Activated naive CD8-positive, alpha-beta T cell treated with anti-CD3 and anti-CD28 coated beads for 36 hours (primary cell): ENCODE results near the gene SPRY4. TPM values are rescaled to one million over a fixed set of nuclear protein-coding genes. Genes with fewer than 3 reads are reported as not detected.
"Not testable (repeated sequence)": the region's sequence is repeated elsewhere in the genome, so short reads cannot be mapped to it uniquely, and the experiment has no call there.

Experiments
- DNase-seq: peaks from one replicate; pipeline ENCODE4 v3.0.0; 2021
- H3K27ac Mint-ChIP-seq: one replicate; pipeline ENCODE4 v1.8.0; 2022; ENCODE audit warnings: mild to moderate bottlenecking, moderate library complexity, mixed read lengths
- H3K27me3 Mint-ChIP-seq: one replicate; pipeline ENCODE4 v1.8.0; 2022; ENCODE audit warnings: mild to moderate bottlenecking, mixed read lengths
- H3K36me3 Mint-ChIP-seq: one replicate; pipeline ENCODE4 v1.8.0; 2021; ENCODE audit warnings: mild to moderate bottlenecking, mixed read lengths
- H3K4me1 Mint-ChIP-seq: one replicate; pipeline ENCODE4 v1.8.0; 2021; ENCODE audit warnings: mixed read lengths
- H3K4me3 Mint-ChIP-seq: one replicate; pipeline ENCODE4 v1.8.0; 2022; ENCODE audit warnings: mild to moderate bottlenecking, moderate library complexity, mixed read lengths
- H3K9me3 Mint-ChIP-seq: one replicate; pipeline ENCODE4 v1.8.0; 2022; ENCODE audit warnings: mixed read lengths
- total RNA-seq, 2 experiments: library from RNA; stranded (reverse); gene quantifications; one replicate each; pipeline ENCODE4 v1.2.3, GENCODE V29; 2021

SPRY4 gene
- total RNA-seq, 2 experiments from 2014 or later, result 0.91 to 1.4 TPM

GRCh38 chr5:142297786-142298185 is 27.0 kb downstream of the SPRY4 start:
- not testable (repeated sequence) for H3K4me3 Mint-ChIP-seq, H3K36me3 Mint-ChIP-seq, H3K4me1 Mint-ChIP-seq, H3K9me3 Mint-ChIP-seq, H3K27ac Mint-ChIP-seq, DNase-seq, H3K27me3 Mint-ChIP-seq

- Mint-ChIP-seq H3K4me3 (no peak overlapping the region), H3K27ac (no peak overlapping the region), H3K27me3 (no peaks in the 10 kb centered on the region), H3K36me3 (no peaks in the 10 kb centered on the region), H3K9me3 (no peaks in the 10 kb centered on the region), H3K4me1 (peaks cover 3% of the 10 kb centered on the region)
- DNase-seq, result no peak
Observed at GRCh38 chr5:142296914-142297417, 27.9 kb downstream of the SPRY4 start.

- Mint-ChIP-seq H3K27ac (no peak overlapping the region), H3K4me1 (no peaks in the 10 kb centered on the region), H3K4me3 (no peak overlapping the region), H3K27me3 (no peaks in the 10 kb centered on the region), H3K9me3 (no peaks in the 10 kb centered on the region), H3K36me3 (no peaks in the 10 kb centered on the region)
- DNase-seq, result no peak
Observed at GRCh38 chr5:142295960-142296860, 28.6 kb downstream of the SPRY4 start.

- Mint-ChIP-seq H3K27me3 (no peaks in the 10 kb centered on the region), H3K4me1 (no peaks in the 10 kb centered on the region), H3K27ac (no peak overlapping the region), H3K9me3 (no peaks in the 10 kb centered on the region), H3K4me3 (no peak overlapping the region), H3K36me3 (no peaks in the 10 kb centered on the region)
- DNase-seq, result no peak
Observed at GRCh38 chr5:142295084-142295758, 29.6 kb downstream of the SPRY4 start.

- DNase-seq, result no peak
- Mint-ChIP-seq H3K27ac (no peak overlapping the region), H3K27me3 (no peaks in the 10 kb centered on the region), H3K4me1 (peaks cover under 1% of the 10 kb centered on the region), H3K9me3 (no peaks in the 10 kb centered on the region), H3K4me3 (no peak overlapping the region), H3K36me3 (no peaks in the 10 kb centered on the region)
Observed at GRCh38 chr5:142293486-142293885, 31.3 kb downstream of the SPRY4 start.

GRCh38 chr5:142292808-142293207 is 32.0 kb downstream of the SPRY4 start:
- Mint-ChIP-seq H3K4me3 (no peak overlapping the region), H3K27me3 (no peaks in the 10 kb centered on the region), H3K9me3 (no peaks in the 10 kb centered on the region), H3K4me1 (peaks cover 2% of the 10 kb centered on the region), H3K27ac (no peak overlapping the region), H3K36me3 (no peaks in the 10 kb centered on the region)
- no peak for DNase-seq

- Mint-ChIP-seq H3K27me3 (no peaks in the 10 kb centered on the region), H3K27ac (no peak overlapping the region), H3K4me3 (no peak overlapping the region), H3K36me3 (no peaks in the 10 kb centered on the region), H3K9me3 (no peaks in the 10 kb centered on the region), H3K4me1 (peaks cover 3% of the 10 kb centered on the region)
- DNase-seq, result no peak
Observed at GRCh38 chr5:142292249-142292648, 32.6 kb downstream of the SPRY4 start.

GRCh38 chr5:142290577-142291299 is 34.1 kb downstream of the SPRY4 start:
- no peak for DNase-seq
- Mint-ChIP-seq H3K27me3 (no peaks in the 10 kb centered on the region), H3K36me3 (no peaks in the 10 kb centered on the region), H3K4me1 (peaks cover 4% of the 10 kb centered on the region), H3K27ac (no peak overlapping the region), H3K9me3 (no peaks in the 10 kb centered on the region), H3K4me3 (no peak overlapping the region)

- DNase-seq, result no peak
- H3K27me3 Mint-ChIP-seq, result no peaks in the 10 kb centered on the region
- H3K4me3 Mint-ChIP-seq, result no peak overlapping the region
- peaks cover 4% of the 10 kb centered on the region for H3K4me1 Mint-ChIP-seq
- no peak overlapping the region for H3K27ac Mint-ChIP-seq
- no peaks in the 10 kb centered on the region for H3K36me3 Mint-ChIP-seq
- no peaks in the 10 kb centered on the region for H3K9me3 Mint-ChIP-seq
Observed at GRCh38 chr5:142289708-142290576, 34.9 kb downstream of the SPRY4 start.

GRCh38 chr5:142287973-142288313 is 36.9 kb downstream of the SPRY4 start:
- Mint-ChIP-seq H3K9me3 (no peaks in the 10 kb centered on the region), H3K27me3 (no peaks in the 10 kb centered on the region), H3K27ac (no peak overlapping the region), H3K36me3 (no peaks in the 10 kb centered on the region), H3K4me3 (no peak overlapping the region), H3K4me1 (peaks cover 4% of the 10 kb centered on the region)
- DNase-seq, result no peak

- no peaks in the 10 kb centered on the region for H3K9me3 Mint-ChIP-seq
- peaks cover 4% of the 10 kb centered on the region for H3K4me1 Mint-ChIP-seq
- DNase-seq, result no peak
- no peaks in the 10 kb centered on the region for H3K27me3 Mint-ChIP-seq
- H3K27ac Mint-ChIP-seq, result no peak overlapping the region
- H3K4me3 Mint-ChIP-seq, result no peak overlapping the region
- no peaks in the 10 kb centered on the region for H3K36me3 Mint-ChIP-seq
Observed at GRCh38 chr5:142287096-142287972, 37.5 kb downstream of the SPRY4 start.

GRCh38 chr5:142286111-142286510 is 38.7 kb downstream of the SPRY4 start:
- Mint-ChIP-seq H3K4me1 (peaks cover 4% of the 10 kb centered on the region), H3K9me3 (no peaks in the 10 kb centered on the region), H3K36me3 (no peaks in the 10 kb centered on the region), H3K27me3 (no peaks in the 10 kb centered on the region), H3K27ac (no peak overlapping the region), H3K4me3 (no peak overlapping the region)
- DNase-seq, result no peak

GRCh38 chr5:142283304-142283703 is 41.5 kb downstream of the SPRY4 start:
- no peak overlapping the region for H3K4me3 Mint-ChIP-seq
- no peak overlapping the region for H3K27ac Mint-ChIP-seq
- no peak for DNase-seq
- no peaks in the 10 kb centered on the region for H3K36me3 Mint-ChIP-seq
- no peaks in the 10 kb centered on the region for H3K27me3 Mint-ChIP-seq
- peaks cover 2% of the 10 kb centered on the region for H3K4me1 Mint-ChIP-seq
- H3K9me3 Mint-ChIP-seq, result no peaks in the 10 kb centered on the region

- Mint-ChIP-seq H3K9me3 (no peaks in the 10 kb centered on the region), H3K27ac (no peak overlapping the region), H3K4me1 (no peaks in the 10 kb centered on the region), H3K4me3 (no peak overlapping the region), H3K36me3 (no peaks in the 10 kb centered on the region), H3K27me3 (no peaks in the 10 kb centered on the region)
- DNase-seq, result no peak
Observed at GRCh38 chr5:142281966-142282365, 42.9 kb downstream of the SPRY4 start.
